Activated CD4-positive, alpha-beta T cell treated with anti-CD3 and anti-CD28 coated beads for 24 hours (primary cell): ENCODE data around the gene CACNA1C.

ENCODE experiments used
- DNase-seq, 2 donors: peaks; one replicate each; pipeline ENCODE4 v3.0.0-alpha.2; 2020; ENCODE audit warnings: low read depth in 2 of 2

CACNA1C gene

DNA sequence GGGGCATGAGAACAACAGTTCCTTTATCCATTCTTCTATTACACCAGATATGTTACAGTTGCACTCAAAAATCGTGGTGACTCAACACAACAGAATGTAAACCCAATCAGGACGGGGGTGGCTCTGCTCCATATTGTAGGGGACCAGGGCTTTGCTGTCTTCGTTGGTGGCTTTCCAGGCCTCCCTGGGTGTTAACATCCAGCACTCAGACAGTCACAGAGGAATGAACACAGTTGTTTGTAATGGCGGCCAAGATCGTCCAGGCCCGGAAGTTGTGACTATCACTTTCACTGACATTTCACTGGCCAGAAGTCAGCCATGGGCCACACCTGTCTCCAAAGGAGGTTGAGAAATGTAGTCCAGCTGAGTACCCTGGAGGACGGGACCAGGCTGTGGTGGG, 204.1 kb downstream of the CACNA1C start:
- DNase-seq: no peak

DNA sequence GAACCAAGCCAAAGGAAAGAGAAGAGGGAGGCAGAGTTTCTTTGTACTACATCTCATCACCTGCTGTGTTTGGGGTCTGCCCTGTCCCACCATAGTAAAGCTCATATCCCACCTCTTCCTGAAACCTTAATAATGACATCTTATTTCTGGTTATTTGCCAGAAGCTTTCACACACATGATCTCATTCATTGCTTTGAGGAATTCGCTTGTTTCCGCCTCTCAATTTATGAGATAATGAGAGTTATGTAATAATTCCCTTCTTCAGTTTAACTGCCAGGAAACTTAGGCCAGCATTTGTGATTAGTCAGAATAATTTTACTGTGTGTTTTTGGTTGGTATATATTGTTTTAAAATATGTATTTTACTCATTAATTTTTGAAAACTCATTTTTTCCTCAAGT, 205.2 kb downstream of the CACNA1C start:
- DNase-seq: no peak

DNA sequence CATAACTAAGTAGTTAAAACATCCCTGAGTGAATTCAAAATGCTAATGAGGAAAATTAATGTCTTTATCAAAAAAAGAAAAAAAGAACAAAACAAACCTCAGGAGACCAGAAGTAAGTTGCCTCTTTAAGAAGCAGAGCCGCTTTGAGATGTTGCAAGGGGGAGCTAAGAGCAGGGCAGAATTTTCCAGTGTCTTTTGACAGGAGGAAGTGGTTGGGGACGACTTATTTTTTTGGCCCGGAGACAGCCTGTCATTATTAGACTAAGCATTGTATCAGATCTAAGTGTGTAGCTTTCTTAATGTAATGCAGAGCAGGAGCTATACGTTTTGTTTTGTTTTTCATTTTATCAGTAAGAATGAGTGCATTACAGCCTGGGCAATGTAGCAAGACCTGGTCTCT, 206.6 kb downstream of the CACNA1C start:
- no peak for DNase-seq

DNA sequence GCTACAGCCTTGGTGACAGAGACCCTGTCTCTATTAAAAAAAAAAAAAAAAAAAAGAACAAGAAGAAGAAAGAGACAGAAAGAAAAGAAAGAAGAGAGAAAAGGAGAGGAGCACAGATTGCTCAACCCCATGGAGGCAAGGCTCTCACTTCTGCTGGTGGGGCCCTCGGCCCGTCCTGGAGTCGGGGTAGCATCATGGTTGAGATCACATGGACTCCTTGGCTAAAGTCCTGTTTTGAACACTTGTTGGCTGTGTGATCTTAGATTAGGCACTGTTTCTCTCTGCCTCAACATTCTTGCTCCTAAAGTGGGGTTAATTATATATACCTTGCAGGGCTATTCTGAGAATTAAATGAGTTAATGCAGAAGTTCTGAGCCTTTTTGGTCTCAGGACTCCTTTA, 207.7 kb downstream of the CACNA1C start:
- DNase-seq: no peak

GRCh38 chr12:2261708-2262107, 208.9 kb downstream of the CACNA1C start:
- DNase-seq: no peak

- no peak for DNase-seq
Observed at GRCh38 chr12:2262449-2262848, 209.7 kb downstream of the CACNA1C start.

DNA sequence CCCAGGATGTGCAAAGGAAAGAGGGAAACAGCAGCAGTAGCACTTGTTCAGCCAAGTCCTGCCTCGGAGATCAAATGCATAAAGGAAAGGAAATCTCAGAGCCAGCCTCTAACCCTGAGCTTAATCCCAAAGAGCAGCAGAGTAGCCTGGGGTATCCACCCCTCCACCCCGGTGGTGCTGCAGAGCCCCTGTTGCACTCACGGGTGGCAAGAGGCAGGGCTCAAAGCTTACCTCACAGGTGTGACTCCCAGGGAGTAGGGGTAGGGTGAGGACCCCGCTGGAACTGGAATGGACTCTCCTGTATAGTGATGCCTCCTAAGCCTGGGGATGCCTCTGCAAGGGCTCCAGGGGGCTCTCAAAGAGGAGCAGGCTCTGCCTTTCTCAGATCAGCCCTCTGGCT, 211.1 kb downstream of the CACNA1C start:
- no peak for DNase-seq

DNA sequence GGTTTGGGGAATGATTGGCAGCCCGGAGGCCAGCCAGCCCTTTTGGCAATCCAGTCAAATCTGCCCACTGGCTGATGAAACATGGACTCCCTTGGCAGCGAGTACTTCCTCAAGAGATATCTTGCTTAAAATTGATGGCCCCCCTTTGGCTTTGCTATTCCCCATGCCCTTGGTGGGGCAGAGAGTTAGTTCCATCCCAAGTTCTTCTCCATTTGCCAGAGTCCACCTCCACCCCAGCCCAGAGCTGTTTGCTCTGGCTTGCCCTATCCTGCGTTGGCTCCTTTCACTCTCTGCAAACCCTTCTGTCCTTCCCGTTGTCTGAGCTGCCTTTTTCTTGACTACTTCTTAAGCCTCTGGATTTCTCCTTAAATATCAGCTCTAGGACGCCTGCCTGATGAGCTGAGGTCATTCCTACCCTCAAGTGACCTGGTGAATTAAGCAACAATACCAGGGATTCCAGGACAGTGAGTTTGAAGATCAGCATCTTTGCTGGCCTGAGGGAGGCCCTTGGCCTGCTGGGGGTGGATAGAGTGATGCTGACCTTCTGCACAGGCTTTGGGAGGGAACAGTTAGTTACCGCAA, 212.0 kb downstream of the CACNA1C start:
- no peak for DNase-seq

GRCh38 chr12:2265461-2266167, 212.8 kb downstream of the CACNA1C start:
- no peak for DNase-seq

DNA sequence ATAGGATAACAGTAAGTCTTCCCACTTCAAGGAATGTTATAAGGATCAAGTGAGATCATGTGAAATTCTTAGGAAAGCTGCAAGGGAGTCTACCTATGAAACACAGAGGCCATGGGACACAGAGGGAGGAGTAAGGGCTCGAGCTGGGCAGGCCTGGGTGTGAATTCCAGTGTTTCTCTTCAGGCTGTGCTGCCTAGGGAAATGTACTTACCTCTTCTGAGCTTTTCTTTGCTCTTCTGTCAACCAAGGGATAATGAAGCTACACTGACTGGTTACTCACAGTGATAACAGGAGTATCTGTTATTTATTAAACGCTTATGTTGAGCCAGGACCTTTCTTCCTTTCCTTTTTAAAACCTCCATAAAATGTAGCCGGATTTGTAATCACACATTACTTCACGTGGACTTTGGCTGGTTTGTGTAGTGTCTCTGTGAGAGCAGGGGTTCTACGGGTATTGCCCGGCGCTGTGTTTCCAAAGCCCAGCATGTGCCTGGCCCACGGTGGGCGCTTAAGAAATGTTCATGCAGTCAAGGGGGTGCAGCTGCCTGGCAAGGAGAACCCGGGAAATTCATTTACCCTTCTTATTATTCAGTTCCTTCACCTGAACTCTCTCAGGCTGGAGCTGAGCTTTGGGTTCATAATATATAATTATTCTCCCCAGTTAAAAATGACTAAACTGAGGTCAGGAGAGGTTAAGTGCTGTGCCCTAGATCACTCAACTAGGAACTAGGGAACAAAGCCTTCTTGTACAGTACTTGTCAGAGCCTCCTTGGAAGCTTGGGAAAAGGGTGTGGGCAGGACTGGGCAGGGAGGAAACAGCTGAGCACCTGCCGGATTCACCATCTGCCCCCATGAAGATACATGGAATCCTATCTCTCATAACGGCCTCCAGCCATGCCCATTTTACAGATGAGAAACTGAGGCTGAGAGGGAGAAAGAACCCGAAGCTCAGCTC, 214.2 kb downstream of the CACNA1C start:
- no peak for DNase-seq

- DNase-seq: no peak
Observed at GRCh38 chr12:2267703-2268470, 215.1 kb downstream of the CACNA1C start.

GRCh38 chr12:2268471-2269286, 215.9 kb downstream of the CACNA1C start:
- DNase-seq: no peak

DNA sequence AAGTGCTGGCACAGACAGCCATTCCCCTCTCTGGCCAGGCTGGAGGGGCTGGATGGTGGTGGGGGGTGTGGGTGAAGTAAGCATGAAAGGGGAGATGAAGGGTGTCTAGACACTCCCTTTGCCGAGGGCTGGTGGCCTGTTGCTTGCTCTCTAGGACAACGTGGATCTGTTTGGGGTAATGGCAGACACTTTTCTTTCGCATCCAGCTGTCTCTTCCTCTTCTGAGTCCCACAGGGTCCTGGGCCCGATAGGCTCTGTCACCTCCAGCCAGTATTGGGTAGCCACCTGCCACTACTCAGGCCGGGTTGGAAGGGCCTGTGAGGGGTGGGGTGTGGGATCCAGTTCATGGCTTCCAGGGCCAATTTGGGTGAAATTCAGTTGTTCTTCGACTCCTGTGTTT, 218.1 kb downstream of the CACNA1C start:
- DNase-seq: no peak

DNA sequence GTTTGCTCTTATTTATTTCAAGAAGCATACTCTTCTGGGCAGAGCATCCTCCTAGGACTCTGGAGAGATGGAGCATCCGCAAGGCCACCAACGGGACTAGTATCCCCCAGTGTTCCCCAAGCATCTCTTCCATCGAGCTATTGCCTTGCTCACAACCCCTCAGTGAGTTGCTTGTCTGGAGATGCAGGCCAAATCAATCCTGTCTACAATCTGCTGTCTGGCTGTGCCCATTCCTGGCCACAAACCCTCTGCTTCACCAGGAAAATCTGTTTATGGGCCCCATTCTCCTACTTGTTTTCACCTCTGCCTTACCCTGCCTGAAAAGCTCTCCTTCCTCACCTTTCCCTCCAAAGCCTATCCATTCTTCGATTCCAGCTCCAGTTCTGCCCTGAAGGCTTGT, 219.2 kb downstream of the CACNA1C start:
- DNase-seq: no peak

DNA sequence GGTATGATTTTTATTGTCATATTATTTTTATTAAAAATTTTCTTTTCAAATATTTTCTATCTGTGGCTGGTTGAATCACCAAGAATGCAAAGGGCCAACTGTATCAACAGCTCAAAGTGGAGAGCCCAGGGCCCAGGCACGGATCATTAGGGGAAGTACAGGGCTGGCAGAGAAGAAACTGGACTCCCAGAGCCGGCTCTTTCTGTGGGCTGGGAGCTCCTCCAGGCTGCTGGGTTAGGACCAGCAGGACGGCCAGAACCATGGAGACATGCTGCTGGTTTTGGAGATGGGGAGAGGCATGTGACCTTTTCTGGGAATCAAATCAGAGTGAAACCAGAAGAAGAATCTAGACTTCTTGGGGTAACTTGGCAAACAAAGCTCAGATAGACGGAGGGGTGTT, 220.5 kb downstream of the CACNA1C start:
- DNase-seq: no peak

GRCh38 chr12:2273751-2274150, 221.0 kb downstream of the CACNA1C start:
- no peak for DNase-seq

DNA sequence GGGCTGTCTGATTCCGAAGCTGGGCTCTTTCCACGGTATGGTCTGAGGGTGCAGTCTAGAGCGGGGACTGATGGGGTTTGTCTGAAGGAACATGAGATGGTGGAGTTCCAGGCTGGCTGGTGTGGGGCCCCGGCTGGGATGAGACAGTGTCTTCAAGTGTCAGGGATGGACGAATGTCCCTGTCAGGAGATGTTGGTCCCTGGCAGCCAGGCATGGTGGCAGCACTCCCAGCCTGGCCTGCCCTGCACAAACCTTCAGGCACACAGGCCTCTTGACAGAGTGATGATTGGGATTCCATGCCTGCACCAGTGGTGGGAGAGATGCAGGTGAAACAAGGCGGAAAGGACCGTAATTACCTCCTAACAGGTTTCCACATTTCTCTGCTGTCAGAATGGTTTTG, 221.9 kb downstream of the CACNA1C start:
- DNase-seq: no peak

- no peak for DNase-seq
Observed at GRCh38 chr12:2276288-2277033, 223.7 kb downstream of the CACNA1C start.

DNA sequence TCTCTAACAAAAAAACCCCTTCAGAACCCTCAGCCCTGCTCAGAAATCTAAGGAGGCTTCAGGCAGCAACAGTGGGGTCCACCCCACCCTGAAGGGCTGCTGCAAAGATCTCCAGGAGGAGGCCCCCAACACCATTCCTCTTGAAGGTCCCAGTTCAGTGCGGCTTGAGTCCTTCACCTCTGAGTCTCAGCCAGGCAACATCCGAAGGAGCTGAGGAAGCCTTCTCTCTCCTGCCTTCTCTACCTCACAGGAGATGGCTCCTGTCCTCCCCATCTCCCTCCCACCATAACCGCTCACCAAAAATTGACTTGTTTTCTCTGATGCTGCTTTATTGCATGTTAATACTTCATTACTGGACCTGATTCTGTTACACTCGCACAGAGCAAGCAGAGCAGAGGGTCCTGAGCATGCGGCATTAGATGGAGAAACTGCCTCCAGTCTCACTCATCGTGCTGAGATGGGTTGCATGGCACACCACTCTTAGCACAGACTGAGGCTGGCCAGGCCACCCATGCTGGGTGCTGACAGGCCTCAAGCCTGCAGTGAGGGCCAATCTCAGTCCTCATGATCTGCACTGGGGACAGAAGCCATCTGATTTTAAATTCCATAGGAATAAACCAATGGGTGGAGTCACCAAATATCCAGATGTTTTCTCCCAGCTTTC, 224.8 kb downstream of the CACNA1C start:
- DNase-seq: no peak

DNA sequence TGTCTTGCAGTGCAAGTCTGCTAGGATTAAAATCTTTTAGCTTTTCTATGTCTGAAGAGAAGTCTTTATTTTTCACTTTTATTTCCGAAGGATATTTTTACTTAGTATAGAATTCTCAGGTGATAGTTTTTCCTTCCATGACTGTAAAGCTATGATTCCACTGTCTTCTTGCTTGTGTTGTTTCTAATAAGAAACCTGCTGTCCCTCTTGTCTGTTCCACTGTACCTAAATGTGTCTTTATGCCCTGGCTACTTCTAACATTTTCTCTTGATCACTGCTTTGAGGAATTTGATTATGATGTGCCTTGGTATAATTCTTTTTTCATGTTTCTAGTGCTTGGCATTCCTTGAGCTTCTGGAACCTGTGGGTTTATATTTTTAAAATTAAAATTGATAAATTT, 228.7 kb downstream of the CACNA1C start:
- no peak for DNase-seq
